Left lung (tissue), 14 donors: ENCODE results near the gene GRID1. TPM values are rescaled to one million over a fixed set of nuclear protein-coding genes. Genes with fewer than 3 reads are reported as not detected.
A peak's percentile ranks its signal among the peaks of the same experiment; 100 is the strongest.

ENCODE experiments used
- ATAC-seq: fragments of 200-7000 bp; cut with Tn5 transposase; one replicate; pipeline ENCODE4 v1.9.1; 2020; ENCODE audit warnings: moderate library complexity
- DNase-seq, 4 donors: peaks; one replicate each; pipeline ENCODE4 v3.0.0-alpha.2; 2013 to 2020
- H3K27ac ChIP-seq, 2 donors: fragments of 200-600 bp; sonication (generic) in 1 of 2; one replicate each; pipeline versions ENCODE4 v1.5.0 to v1.8.0; 2020 to 2021
- H3K27me3 ChIP-seq, 2 donors: fragments of 200-600 bp; sonication (generic) in 1 of 2; one replicate each; pipeline versions ENCODE4 v1.5.0 to v1.8.0; 2020 to 2021
- H3K36me3 ChIP-seq, 2 donors: fragments of 200-600 bp; sonication (generic) in 1 of 2; one replicate each; pipeline versions ENCODE4 v1.5.0 to v1.8.0; 2020 to 2021
- H3K4me1 ChIP-seq, 2 donors: fragments of 200-600 bp; one replicate each; pipeline ENCODE4 v1.8.0; 2021
- H3K4me3 ChIP-seq, 2 donors: fragments of 200-600 bp; sonication (generic) in 1 of 2; one replicate each; pipeline versions ENCODE4 v1.5.0 to v1.8.0; 2020 to 2021; ENCODE audit warnings: mild to moderate bottlenecking in 1 of 2
- H3K9me3 ChIP-seq, 2 donors: fragments of 200-600 bp; sonication (generic) in 1 of 2; one replicate each; pipeline versions ENCODE4 v1.5.0 to v1.8.0; 2020 to 2021
- CTCF ChIP-seq, 2 donors: fragments of 200-600 bp; sonication (generic) in 1 of 2; IDR thresholded peaks; one replicate each; pipeline versions ENCODE4 v1.5.0 to v1.8.0; 2021; ENCODE audit warnings: antibody characterized with exemption in 2 of 2
- intact Hi-C, 2 donors: fragments of 100-400 bp; cut with DNase I; formaldehyde crosslinking; loops; one replicate each; pipeline versions ENCODE4 v1.11.2 to v1.14.2; 2022
- long read RNA-seq, 12 donors: library from polyadenylated mRNA in 2 of 12; unstranded in 2 of 12; transcript quantifications; one replicate each; pipeline ENCODE4 v2.0.0 and lab custom pipeline, GENCODE V29; 2019 to 2026
- polyA plus RNA-seq, 6 donors: library from polyadenylated mRNA; unstranded; fragments of 120-200 nt; gene quantifications; one replicate each; pipeline ENCODE4 v1.2.1, GENCODE V29; 2013; ENCODE audit not compliant: insufficient read length in 6 of 6
- total RNA-seq, 2 donors: library from RNA; stranded (reverse); fragmentation: NEBNext Ultra II Directional; extraction: Animal tissue kit (Norgen Biotek cat#: 25700); gene quantifications; one replicate each; pipeline ENCODE4 v1.2.1, GENCODE V29; 2021
- donor health status: DM: no; HTN: yes; CAD: no.
- donor health status: DM: no; HTN: no; CAD: no.

GRID1 gene
- total RNA-seq (1 to 10 TPM; 1.1 to 2.6 TPM), polyA plus RNA-seq (1 to 10 TPM in 4 of 6 donors, under 1 TPM in 2; 0.81 to 1.9 (median 1.2) TPM)
- long read RNA-seq, donor 1: 0 reads
- long read RNA-seq, donor 2: 0 reads
- long read RNA-seq, donor 3: 0 reads
- long read RNA-seq, donor 4: 0 reads
- long read RNA-seq, donor 5: 0 reads
- long read RNA-seq, donor 6: 0 reads
- long read RNA-seq, donor 7: 0 reads
- long read RNA-seq, donor 8: 0 reads
- long read RNA-seq, donor 9: 0 reads
- long read RNA-seq, donor 10: 0 reads
- long read RNA-seq, donor 11: 0 reads
- long read RNA-seq, donor 12: 0 reads

- intact Hi-C loops: no loop called here
- H3K4me3 ChIP-seq: peak within 1 kb of the TSS; percentile 9 to 44
- peaks cover 8 to 50% of the 10 kb centered on the region in 2 donors for H3K4me1 ChIP-seq
- peak; percentile 32 for ATAC-seq
- no peaks in the 10 kb centered on the region for H3K9me3 ChIP-seq
- H3K36me3 ChIP-seq: no peaks in the 10 kb centered on the region
- no peak for TF ChIP-seq CTCF (IDR thresholded peaks at IDR 0.05)
- H3K27me3 ChIP-seq: peaks cover 54 to 98% of the 10 kb centered on the region in 2 donors
- peak; percentile 29 to 82 (median 42) for DNase-seq
- H3K27ac ChIP-seq: no peak within 1 kb of the TSS
Observed at GRCh38 chr10:86366033-86366901, at the start of gene GRID1. TSS of gene GRID1 (minus strand) at chr10:86366795.

GRCh38 chr10:86415583-86415982 lies 49.0 kb upstream of the GRID1 start:
- intact Hi-C loops: no loop called here
- ATAC-seq (no peak), DNase-seq (no peak)
- H3K4me3 ChIP-seq: no peak overlapping the region
- peaks cover 0 to 11% of the 10 kb centered on the region in 2 donors for H3K27me3 ChIP-seq
- H3K9me3 ChIP-seq: no peaks in the 10 kb centered on the region
- TF ChIP-seq CTCF (IDR thresholded peaks at IDR 0.05): no peak
- peaks cover 7 to 14% of the 10 kb centered on the region in 2 donors for H3K4me1 ChIP-seq
- no peaks in the 10 kb centered on the region for H3K36me3 ChIP-seq
- no peak overlapping the region for H3K27ac ChIP-seq

GRCh38 chr10:86415116-86415515 lies 48.5 kb upstream of the GRID1 start:
- Histone ChIP-seq H3K9me3 (no peaks in the 10 kb centered on the region), H3K36me3 (no peaks in the 10 kb centered on the region), H3K4me1 (peaks cover 7 to 14% of the 10 kb centered on the region in 2 donors), H3K27ac (no peak overlapping the region), H3K27me3 (peaks cover 0 to 11% of the 10 kb centered on the region in 2 donors), H3K4me3 (no peak overlapping the region)
- TF ChIP-seq CTCF (IDR thresholded peaks at IDR 0.05): no peak
- intact Hi-C loops: no loop called here
- no peak for DNase-seq
- no peak for ATAC-seq

GRCh38 chr10:86413046-86413728 lies 46.6 kb upstream of the GRID1 start:
- peaks cover 7 to 14% of the 10 kb centered on the region in 2 donors for H3K4me1 ChIP-seq

More at GRCh38 chr10:86413046-86413728, 46.6 kb upstream of the GRID1 start:
- Histone ChIP-seq H3K4me3 (no peak overlapping the region), H3K36me3 (no peaks in the 10 kb centered on the region), H3K9me3 (no peaks in the 10 kb centered on the region), H3K27ac (no peak overlapping the region), H3K27me3 (peaks cover 0 to 11% of the 10 kb centered on the region in 2 donors)
- intact Hi-C loops: no loop called here
- DNase-seq: no peak
- TF ChIP-seq CTCF (IDR thresholded peaks at IDR 0.05): no peak
- ATAC-seq: peak; percentile 37
